Hepatocyte (in vitro differentiated cells): ENCODE measurements around the gene C15orf62. TPM values are rescaled to one million over a fixed set of nuclear protein-coding genes. Genes with fewer than 3 reads are reported as not detected.

Experiments used
- DNase-seq: peaks from one replicate; pipeline ENCODE4 v3.0.0-alpha.2; 2016; ENCODE audit warnings: low spot score
- H2AFZ ChIP-seq: fragments of 200-600 bp; sonication (generic); 2 replicates; pipeline ENCODE4 v1.6.0; 2016; ENCODE audit warnings: antibody characterized with exemption, mild to moderate bottlenecking
- H3K27ac ChIP-seq: fragments of 200-600 bp; sonication (generic); 2 replicates; pipeline ENCODE4 v1.5.1; 2016; ENCODE audit warnings: mild to moderate bottlenecking
- H3K27me3 ChIP-seq: fragments of 200-600 bp; sonication (generic); 2 replicates; pipeline ENCODE4 v1.6.1; 2016
- H3K36me3 ChIP-seq: fragments of 200-600 bp; sonication (generic); replicated peaks from 2 replicates; pipeline ENCODE4 v1.5.1; 2016; ENCODE audit warnings: low read depth; ENCODE audit not compliant: insufficient read depth
- H3K4me1 ChIP-seq: fragments of 200-600 bp; sonication (generic); 2 replicates; pipeline ENCODE4 v1.5.1; 2016; ENCODE audit warnings: mild to moderate bottlenecking, moderate library complexity; ENCODE audit not compliant: insufficient read depth
- H3K4me2 ChIP-seq: fragments of 200-600 bp; sonication (generic); 2 replicates; pipeline ENCODE4 v1.6.0; 2016
- H3K4me3 ChIP-seq: fragments of 200-600 bp; sonication (generic); 2 replicates; pipeline ENCODE4 v1.5.1; 2016; ENCODE audit warnings: mild to moderate bottlenecking
- H3K79me2 ChIP-seq: fragments of 200-600 bp; sonication (generic); 2 replicates; pipeline ENCODE4 v1.6.0; 2017; ENCODE audit warnings: mild to moderate bottlenecking
- H3K9me2 ChIP-seq: fragments of 200-600 bp; sonication (generic); replicated peaks from 2 replicates; pipeline ENCODE4 v1.6.0; 2017; ENCODE audit warnings: mild to moderate bottlenecking; ENCODE audit not compliant: insufficient read depth
- H3K9me3 ChIP-seq: fragments of 200-600 bp; sonication (generic); 2 replicates; pipeline ENCODE4 v1.5.1; 2016; ENCODE audit warnings: low read depth, mild to moderate bottlenecking
- H4K20me1 ChIP-seq: fragments of 200-600 bp; sonication (generic); 2 replicates; pipeline ENCODE4 v1.6.0; 2016; ENCODE audit warnings: mild to moderate bottlenecking; ENCODE audit not compliant: insufficient read depth, poor library complexity, severe bottlenecking
- EZH2 ChIP-seq: fragments of 200-600 bp; sonication (generic); IDR thresholded peaks from 2 replicates; pipeline ENCODE4 v1.6.1; 2016; ENCODE audit warnings: antibody characterized with exemption, mild to moderate bottlenecking, borderline replicate concordance
- EZH2phosphoT487 ChIP-seq: fragments of 200-600 bp; sonication (generic); IDR thresholded peaks from one replicate; pipeline ENCODE4 v1.6.1; 2018; ENCODE audit warnings: antibody characterized with exemption, mild to moderate bottlenecking, low read depth, moderate library complexity; ENCODE audit not compliant: unreplicated experiment, severe bottlenecking
- WGBS: methylation state at CpG from one replicate; pipeline ENCODE4 v1.1.6; 2016; ENCODE audit warnings: low lambda C conversion rate; ENCODE audit errors: missing lambda C conversion rate; 5-methylcytosine and 5-hydroxymethylcytosine counted together
- polyA plus RNA-seq: library from polyadenylated mRNA; unstranded; fragments of >200 nt; fragmentation: Nextera tagmentation; extraction: Ambion mirVana; gene quantifications from 2 replicates; pipeline ENCODE4 v1.2.1, GENCODE V29; 2016
- total RNA-seq: library from RNA; depleted of rRNA; stranded (reverse); fragments of >200 nt; gene quantifications from 2 replicates; pipeline ENCODE4 v1.2.3, GENCODE V29; 2014
- TF ChIP-seq, protein P1 (sequence below): fragments of 200-600 bp; sonication (generic); IDR thresholded peaks from 2 replicates; pipeline ENCODE4 v1.5.1; 2016; ENCODE audit warnings: antibody characterized with exemption, mild to moderate bottlenecking; ENCODE audit not compliant: poor library complexity

C15orf62 gene
- total and polyA plus RNA-seq, 2 experiments from 2014 or later = 0.43 to 0.97 TPM

DNA sequence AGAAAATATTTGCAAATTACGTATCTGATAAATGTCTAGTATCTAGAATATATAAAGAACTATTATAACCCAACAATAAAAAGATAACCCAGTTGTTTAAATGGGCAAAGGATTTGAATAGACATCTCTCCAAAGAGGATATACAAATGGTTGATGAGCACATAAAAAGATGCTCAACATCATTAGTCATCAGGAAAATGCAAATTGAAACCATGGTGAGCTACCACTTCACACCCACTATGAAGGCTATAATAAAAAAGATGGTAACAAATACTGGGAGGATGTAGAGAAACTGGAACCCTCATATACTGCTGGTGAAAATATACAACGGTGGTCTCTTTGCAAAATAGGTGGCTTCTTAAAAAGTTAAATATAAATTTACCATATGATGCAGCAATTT, 46.8 kb upstream of the C15orf62 start:
- H3K27ac ChIP-seq = no peak overlapping the region
- H3K9me2 ChIP-seq = no peaks in the 10 kb centered on the region
- no peak overlapping the region for H3K4me2 ChIP-seq
- no peak overlapping the region for H2AFZ ChIP-seq
- TF ChIP-seq, protein P1, sequence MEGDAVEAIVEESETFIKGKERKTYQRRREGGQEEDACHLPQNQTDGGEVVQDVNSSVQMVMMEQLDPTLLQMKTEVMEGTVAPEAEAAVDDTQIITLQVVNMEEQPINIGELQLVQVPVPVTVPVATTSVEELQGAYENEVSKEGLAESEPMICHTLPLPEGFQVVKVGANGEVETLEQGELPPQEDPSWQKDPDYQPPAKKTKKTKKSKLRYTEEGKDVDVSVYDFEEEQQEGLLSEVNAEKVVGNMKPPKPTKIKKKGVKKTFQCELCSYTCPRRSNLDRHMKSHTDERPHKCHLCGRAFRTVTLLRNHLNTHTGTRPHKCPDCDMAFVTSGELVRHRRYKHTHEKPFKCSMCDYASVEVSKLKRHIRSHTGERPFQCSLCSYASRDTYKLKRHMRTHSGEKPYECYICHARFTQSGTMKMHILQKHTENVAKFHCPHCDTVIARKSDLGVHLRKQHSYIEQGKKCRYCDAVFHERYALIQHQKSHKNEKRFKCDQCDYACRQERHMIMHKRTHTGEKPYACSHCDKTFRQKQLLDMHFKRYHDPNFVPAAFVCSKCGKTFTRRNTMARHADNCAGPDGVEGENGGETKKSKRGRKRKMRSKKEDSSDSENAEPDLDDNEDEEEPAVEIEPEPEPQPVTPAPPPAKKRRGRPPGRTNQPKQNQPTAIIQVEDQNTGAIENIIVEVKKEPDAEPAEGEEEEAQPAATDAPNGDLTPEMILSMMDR = no peak
- TF ChIP-seq EZH2 (no peak), EZH2phosphoT487 (no peak)
- no peaks in the 10 kb centered on the region for H3K9me3 ChIP-seq
- H4K20me1 ChIP-seq = no peaks in the 10 kb centered on the region
- H3K4me3 ChIP-seq = no peak overlapping the region
- H3K36me3 ChIP-seq = no peaks in the 10 kb centered on the region
- 91% methylated on average over 2 of the region's 2 CpGs for WGBS
- H3K79me2 ChIP-seq = no peaks in the 10 kb centered on the region
- H3K27me3 ChIP-seq = no peaks in the 10 kb centered on the region
- DNase-seq = no peak
- no peaks in the 10 kb centered on the region for H3K4me1 ChIP-seq

DNA sequence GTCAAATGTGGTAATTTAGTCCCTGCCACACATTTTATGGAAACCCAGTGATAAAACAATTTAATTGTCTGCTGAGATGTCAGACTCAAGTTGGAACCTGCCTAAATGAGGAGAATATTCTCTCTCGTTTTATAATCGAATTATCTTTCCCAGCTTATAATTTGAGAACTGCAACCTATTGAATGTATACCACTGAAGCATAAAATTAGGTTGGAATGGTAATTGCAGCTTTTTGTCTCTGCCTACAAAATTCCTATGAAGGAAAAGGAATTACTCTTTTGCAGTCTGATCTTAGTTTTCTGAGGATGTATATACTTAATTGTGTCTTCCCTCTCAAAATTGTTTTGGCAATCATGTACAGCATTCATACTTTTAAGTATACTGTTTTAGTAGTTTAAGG, 45.9 kb upstream of the C15orf62 start:
- Histone ChIP-seq H3K9me3 (no peaks in the 10 kb centered on the region), H3K36me3 (no peaks in the 10 kb centered on the region), H3K4me2 (no peak overlapping the region), H4K20me1 (no peaks in the 10 kb centered on the region), H3K27me3 (no peaks in the 10 kb centered on the region), H3K27ac (no peak overlapping the region), H3K9me2 (no peaks in the 10 kb centered on the region), H3K4me1 (no peaks in the 10 kb centered on the region), H2AFZ (no peak overlapping the region), H3K79me2 (no peaks in the 10 kb centered on the region), H3K4me3 (no peak overlapping the region)
- no peak for TF ChIP-seq EZH2phosphoT487
- no peak for TF ChIP-seq EZH2
- DNase-seq = no peak
- WGBS = 93% methylated on average over 2 of the region's 2 CpGs

DNA sequence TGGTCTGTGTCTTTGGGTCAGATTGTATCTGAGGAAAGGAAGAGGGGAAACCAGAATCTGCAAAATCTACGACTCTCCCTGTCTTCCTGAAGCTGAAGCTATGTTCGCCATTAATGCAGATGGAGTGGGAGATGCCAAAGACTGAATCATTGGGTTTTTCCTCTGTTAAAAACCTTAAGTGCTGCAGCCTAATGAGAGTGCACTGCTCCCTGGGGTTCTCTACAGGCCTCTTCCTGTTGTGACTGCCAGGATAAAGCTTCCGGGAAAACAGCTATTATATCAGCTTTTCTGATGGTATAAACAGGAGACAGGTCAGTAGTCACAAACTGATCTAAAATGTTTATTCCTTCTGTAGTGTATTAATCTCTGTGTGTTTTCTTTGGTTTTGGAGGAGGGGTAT, 38.7 kb upstream of the C15orf62 start:
- no peak overlapping the region for H3K4me3 ChIP-seq

DNA sequence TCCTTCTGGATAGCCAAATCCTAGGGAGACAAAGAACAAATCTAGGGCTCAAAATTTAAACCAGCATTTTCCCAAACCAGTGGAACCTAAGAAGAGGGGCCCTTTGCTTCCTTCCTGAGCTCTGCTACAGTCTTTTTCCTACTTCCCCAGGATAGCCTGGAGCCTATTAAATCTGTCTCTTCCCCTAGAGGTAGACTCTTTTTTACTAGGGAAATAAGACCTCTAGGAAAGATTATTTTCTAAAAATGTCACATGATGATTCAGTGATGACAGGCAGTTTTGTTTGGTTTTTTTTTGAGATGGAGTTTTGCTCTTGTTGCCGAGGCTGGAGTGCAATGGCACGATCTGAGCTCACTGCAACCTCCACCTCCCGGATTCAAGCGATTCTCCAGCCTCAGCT, 33.2 kb upstream of the C15orf62 start:
- Histone ChIP-seq H3K36me3 (no peaks in the 10 kb centered on the region), H3K4me3 (no peak overlapping the region), H2AFZ (no peak overlapping the region), H4K20me1 (no peaks in the 10 kb centered on the region), H3K4me2 (no peak overlapping the region), H3K9me3 (no peaks in the 10 kb centered on the region), H3K79me2 (no peaks in the 10 kb centered on the region), H3K27me3 (no peaks in the 10 kb centered on the region), H3K4me1 (no peaks in the 10 kb centered on the region), H3K27ac (no peak overlapping the region), H3K9me2 (no peaks in the 10 kb centered on the region)
- TF ChIP-seq, protein P1 = no peak
- TF ChIP-seq EZH2 (no peak), EZH2phosphoT487 (no peak)
- 90% methylated on average over 4 of the region's 4 CpGs for WGBS
- DNase-seq = no peak

More for the DNA sequence above, 38.7 kb upstream of the C15orf62 start:
- no peak overlapping the region for H2AFZ ChIP-seq
- no peaks in the 10 kb centered on the region for H3K36me3 ChIP-seq
- TF ChIP-seq EZH2phosphoT487 (no peak), EZH2 (no peak)
- TF ChIP-seq, protein P1 = no peak
- no peak for DNase-seq
- H3K9me3 ChIP-seq = no peaks in the 10 kb centered on the region
- no peak overlapping the region for H3K27ac ChIP-seq
- 89% methylated on average over 3 of the region's 3 CpGs for WGBS
- H3K27me3 ChIP-seq = no peaks in the 10 kb centered on the region
- H3K4me1 ChIP-seq = no peaks in the 10 kb centered on the region
- H3K4me2 ChIP-seq = no peak overlapping the region
- H4K20me1 ChIP-seq = no peaks in the 10 kb centered on the region
- H3K79me2 ChIP-seq = no peaks in the 10 kb centered on the region
- no peaks in the 10 kb centered on the region for H3K9me2 ChIP-seq
